ENCODE results near the gene TRIM72. TPM values are rescaled to one million over a fixed set of nuclear protein-coding genes. Genes with fewer than 3 reads are reported as not detected.

TRIM72 gene
- total and polyA plus RNA-seq, 2 of the 8 experiments (the other 6 are each of a cell fraction or from before 2014, with no cell fraction given) = 0.57 to 2.1 TPM

DNA sequence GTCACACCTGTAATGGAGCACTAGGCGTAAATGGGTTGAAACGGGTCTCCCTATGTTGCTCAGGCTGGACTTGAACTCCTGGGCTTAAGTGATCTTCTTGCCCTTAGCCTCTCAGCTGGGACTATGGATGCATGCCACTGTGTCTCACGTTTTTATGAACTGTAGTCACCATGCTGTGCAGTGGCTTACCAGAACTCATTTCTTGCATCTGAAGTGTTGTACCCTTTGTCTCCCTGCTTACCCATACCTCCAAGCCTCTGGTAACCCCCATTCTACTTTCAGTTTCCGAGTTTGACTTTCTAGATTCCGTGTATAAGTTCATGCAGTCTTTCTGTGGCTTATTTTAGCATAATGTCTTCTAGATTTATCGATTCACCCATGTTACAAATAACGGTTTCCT is 19.0 kb upstream of the TRIM72 start:
- H3K14ac ChIP-seq (ENCODE audit: insufficient read length) = no peak overlapping the region
- H3K56ac ChIP-seq (replicated peaks; ENCODE audit: insufficient read length, low read depth, low read length) = no peak overlapping the region
- H2BK12ac ChIP-seq (ENCODE audit: low read depth, low read length) = no peak overlapping the region
- no peak overlapping the region for H2BK5ac ChIP-seq (ENCODE audit: low read depth, low read length)
- H3K18ac ChIP-seq (ENCODE audit: extremely low read depth, low read length) = no peak overlapping the region
- H3K79me2 ChIP-seq (ENCODE audit: control insufficient read depth in 1 of 2, insufficient read depth in 2 of 2, low read length in 2 of 2) = peaks cover 0 to 12% of the 10 kb centered on the region in 2 experiments; a peak in 2 of 4 replicates
- POLR2A ChIA-PET (ENCODE audit: partially characterized antibody) = interaction anchor here (1.2 to 17.4 kb wide), 7 partner anchors 10 to 74 kb away, joined by 3 to 430 read pairs (median 8); partner anchors contain the start of genes FUS, PYCARD, PYDC1 and TRIM72
- WGBS, 2 experiments (ENCODE audit: extremely low coverage in 1 of 2, insufficient coverage in 1 of 2, insufficient read length in 1 of 2, insufficient replicate concordance in 2 of 2, low coverage in 1 of 2, low lambda C conversion rate in 2 of 2, missing lambda C conversion rate in 1 of 2) = 91% methylated on average over 7 of the region's 7 CpGs; no CpG with 5 or more reads in 1 of the 2 experiments
- no peak overlapping the region for H3K27ac ChIP-seq (ENCODE audit: low read depth, low read length)
- no peak overlapping the region; a peak in 1 of 7 replicates for H3K9ac ChIP-seq (replicated peaks in 1 of 4; ENCODE audit: extremely low read depth in 1 of 4, low read depth in 3 of 4, low read length in 3 of 4)
- H3K79me1 ChIP-seq (ENCODE audit: low read depth, low read length) = peaks cover 10% of the 10 kb centered on the region
- no peak overlapping the region for H2BK20ac ChIP-seq (ENCODE audit: low read length)
- H3K4ac ChIP-seq (replicated peaks; ENCODE audit: insufficient read length, low read depth, low read length) = no peak overlapping the region
- H2AFZ ChIP-seq (ENCODE audit: low read length) = no peak overlapping the region
- no peaks in the 10 kb centered on the region for H3K27me3 ChIP-seq (replicated peaks in 1 of 4; ENCODE audit: control insufficient read depth in 3 of 4, extremely low read depth in 1 of 4, insufficient read depth in 3 of 4, low read length in 3 of 4)
- no peaks in the 10 kb centered on the region for H3K4me1 ChIP-seq (replicated peaks in 1 of 4; ENCODE audit: control insufficient read depth in 3 of 4, insufficient read depth in 4 of 4, low read length in 3 of 4)
- FAIRE-seq = no peak
- H3K23me2 ChIP-seq (ENCODE audit: low read depth, low read length) = no peaks in the 10 kb centered on the region
- H2AK5ac ChIP-seq (ENCODE audit: low read depth, low read length) = no peak overlapping the region
- H2BK120ac ChIP-seq (replicated peaks; ENCODE audit: low read depth, low read length) = no peak overlapping the region
- no peak overlapping the region for H3K4me2 ChIP-seq (ENCODE audit: insufficient read depth in 1 of 2, low read depth in 2 of 2, low read length in 2 of 2)
- H2BK15ac ChIP-seq (ENCODE audit: low read length) = no peak overlapping the region
- H3K9me3 ChIP-seq (ENCODE audit: insufficient read depth in 2 of 2, low read depth in 1 of 2, low read length in 1 of 2) = no peaks in the 10 kb centered on the region
- H4K8ac ChIP-seq (ENCODE audit: extremely low read depth, insufficient read depth, low read length) = no peak overlapping the region
- H3K4me3 ChIP-seq (ENCODE audit: extremely low read depth in 1 of 4, insufficient read depth in 2 of 4, low read depth in 3 of 4, low read length in 4 of 4) = no peak overlapping the region
- H4K5ac ChIP-seq (ENCODE audit: insufficient read length, low read depth, low read length) = no peak overlapping the region
- no peak overlapping the region for H3K23ac ChIP-seq (ENCODE audit: insufficient read length)
- peaks cover 40 to 67% (median 65%) of the 10 kb centered on the region in 4 experiments for H3K36me3 ChIP-seq (ENCODE audit: control insufficient read depth in 2 of 4, insufficient read depth in 4 of 4, low read length in 3 of 4)
- H4K20me1 ChIP-seq (replicated peaks in 1 of 2; ENCODE audit: control insufficient read depth in 1 of 2, insufficient read depth in 2 of 2, low read length in 2 of 2) = peaks cover 5 to 33% of the 10 kb centered on the region in 2 experiments
- CTCF ChIA-PET (ENCODE audit: partially characterized antibody) = interaction anchor here (1.6 kb wide), 1 partner anchor 22 kb away, joined by 4 read pairs; the partner anchor contains the start of gene PYDC1
- H4K91ac ChIP-seq (replicated peaks; ENCODE audit: insufficient read length, low read length) = no peak overlapping the region
- no peak for DNase-seq (ENCODE audit: low read depth in 1 of 2, low spot score in 2 of 2)
- TF ChIP-seq POLR2A (IDR thresholded peaks at IDR 0.05; ENCODE audit: control extremely low read depth in 1 of 2, low read depth in 2 of 2, low read length in 2 of 2) = peak in 1 of 2 experiments; percentile 79; a peak in 2 of 3 replicates
- no peak for TF ChIP-seq FOSL1 (IDR thresholded peaks at IDR 0.05; ENCODE audit: insufficient read depth, low read depth, low read length)
- peak; percentile 91 for TF ChIP-seq POLR2AphosphoS5 (IDR thresholded peaks at IDR 0.05; ENCODE audit: low read depth, low read length)
- no peak for TF ChIP-seq SIRT6 (IDR thresholded peaks at IDR 0.05; ENCODE audit: low read length)

All from H1 (cell line).